ENCODE data around the gene NEUROG2.
"Not testable (repeated sequence)": the region's sequence is repeated elsewhere in the genome, so short reads cannot be mapped to it uniquely, and the experiment has no call there.

The NEUROG2 gene

GRCh38 chr4:112504807-112505206 is 11.2 kb downstream of the NEUROG2 start:
- Histone ChIP-seq H3K27me3 (ENCODE audit: insufficient read depth, low read length, poor library complexity, severe bottlenecking) (no peaks in the 10 kb centered on the region), H4K20me1 (ENCODE audit: insufficient read depth, low read length, poor library complexity, severe bottlenecking) (no peaks in the 10 kb centered on the region), H3K36me3 (ENCODE audit: insufficient read depth, low read length) (no peaks in the 10 kb centered on the region), H3K4me3 (ENCODE audit: low read length, poor library complexity, severe bottlenecking) (no peak overlapping the region), H3K4me1 (ENCODE audit: insufficient read depth, low read length, poor library complexity, severe bottlenecking) (no peaks in the 10 kb centered on the region), H3K9ac (ENCODE audit: low read depth, low read length, poor library complexity, severe bottlenecking) (no peak overlapping the region), H3K9me2 (replicated peaks; ENCODE audit: low read depth, low read length) (no peaks in the 10 kb centered on the region), H3F3A (ENCODE audit: low read depth) (no peaks in the 10 kb centered on the region), H3K9me3 (ENCODE audit: insufficient read depth, low read depth, low read length) (no peaks in the 10 kb centered on the region), H3K79me2 (ENCODE audit: insufficient read depth, low read length) (no peaks in the 10 kb centered on the region), H3K4me2 (ENCODE audit: low read depth, low read length, poor library complexity, severe bottlenecking) (no peak overlapping the region), H2AFZ (ENCODE audit: low read length) (no peak overlapping the region)
- TF ChIP-seq EZH2phosphoT487 (IDR thresholded peaks at IDR 0.05; ENCODE audit: borderline replicate concordance): no peak
- TF ChIP-seq, protein P1, sequence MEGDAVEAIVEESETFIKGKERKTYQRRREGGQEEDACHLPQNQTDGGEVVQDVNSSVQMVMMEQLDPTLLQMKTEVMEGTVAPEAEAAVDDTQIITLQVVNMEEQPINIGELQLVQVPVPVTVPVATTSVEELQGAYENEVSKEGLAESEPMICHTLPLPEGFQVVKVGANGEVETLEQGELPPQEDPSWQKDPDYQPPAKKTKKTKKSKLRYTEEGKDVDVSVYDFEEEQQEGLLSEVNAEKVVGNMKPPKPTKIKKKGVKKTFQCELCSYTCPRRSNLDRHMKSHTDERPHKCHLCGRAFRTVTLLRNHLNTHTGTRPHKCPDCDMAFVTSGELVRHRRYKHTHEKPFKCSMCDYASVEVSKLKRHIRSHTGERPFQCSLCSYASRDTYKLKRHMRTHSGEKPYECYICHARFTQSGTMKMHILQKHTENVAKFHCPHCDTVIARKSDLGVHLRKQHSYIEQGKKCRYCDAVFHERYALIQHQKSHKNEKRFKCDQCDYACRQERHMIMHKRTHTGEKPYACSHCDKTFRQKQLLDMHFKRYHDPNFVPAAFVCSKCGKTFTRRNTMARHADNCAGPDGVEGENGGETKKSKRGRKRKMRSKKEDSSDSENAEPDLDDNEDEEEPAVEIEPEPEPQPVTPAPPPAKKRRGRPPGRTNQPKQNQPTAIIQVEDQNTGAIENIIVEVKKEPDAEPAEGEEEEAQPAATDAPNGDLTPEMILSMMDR (conservative IDR thresholded peaks at IDR 0.05; ENCODE audit: low read length): no peak

DNA sequence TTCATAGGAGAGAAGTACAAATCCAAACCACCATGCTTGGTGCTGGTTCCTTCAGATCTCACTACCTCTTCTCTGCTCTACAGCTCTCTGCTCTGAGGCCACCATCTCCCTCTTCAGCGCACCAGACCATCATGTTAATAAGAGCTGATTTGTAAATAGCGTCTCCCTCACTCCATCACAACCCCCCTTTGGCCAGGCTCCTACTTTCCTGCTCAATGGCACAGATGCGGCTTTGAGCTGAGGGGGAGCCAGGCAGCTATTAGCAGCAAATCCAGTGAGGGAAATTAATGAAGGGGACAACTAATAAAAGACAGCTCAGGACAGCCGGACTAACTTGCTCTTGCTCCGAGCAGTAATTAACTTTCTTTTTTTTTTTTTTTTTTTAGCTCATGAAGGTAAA is 13.1 kb downstream of the NEUROG2 start:
- TF ChIP-seq EZH2phosphoT487 (IDR thresholded peaks at IDR 0.05; ENCODE audit: borderline replicate concordance): no peak
- TF ChIP-seq, protein P1 (conservative IDR thresholded peaks at IDR 0.05; ENCODE audit: low read length): no peak
- Histone ChIP-seq H3K36me3 (ENCODE audit: insufficient read depth, low read length) (no peaks in the 10 kb centered on the region), H3F3A (ENCODE audit: low read depth) (no peaks in the 10 kb centered on the region), H3K4me3 (ENCODE audit: low read length, poor library complexity, severe bottlenecking) (no peak overlapping the region), H2AFZ (ENCODE audit: low read length) (no peak overlapping the region), H3K4me2 (ENCODE audit: low read depth, low read length, poor library complexity, severe bottlenecking) (no peak overlapping the region), H4K20me1 (ENCODE audit: insufficient read depth, low read length, poor library complexity, severe bottlenecking) (no peaks in the 10 kb centered on the region), H3K9me3 (ENCODE audit: insufficient read depth, low read depth, low read length) (no peaks in the 10 kb centered on the region), H3K79me2 (ENCODE audit: insufficient read depth, low read length) (no peaks in the 10 kb centered on the region), H3K9me2 (replicated peaks; ENCODE audit: low read depth, low read length) (no peaks in the 10 kb centered on the region), H3K4me1 (ENCODE audit: insufficient read depth, low read length, poor library complexity, severe bottlenecking) (no peaks in the 10 kb centered on the region), H3K9ac (ENCODE audit: low read depth, low read length, poor library complexity, severe bottlenecking) (no peak overlapping the region), H3K27me3 (ENCODE audit: insufficient read depth, low read length, poor library complexity, severe bottlenecking) (no peaks in the 10 kb centered on the region)

DNA sequence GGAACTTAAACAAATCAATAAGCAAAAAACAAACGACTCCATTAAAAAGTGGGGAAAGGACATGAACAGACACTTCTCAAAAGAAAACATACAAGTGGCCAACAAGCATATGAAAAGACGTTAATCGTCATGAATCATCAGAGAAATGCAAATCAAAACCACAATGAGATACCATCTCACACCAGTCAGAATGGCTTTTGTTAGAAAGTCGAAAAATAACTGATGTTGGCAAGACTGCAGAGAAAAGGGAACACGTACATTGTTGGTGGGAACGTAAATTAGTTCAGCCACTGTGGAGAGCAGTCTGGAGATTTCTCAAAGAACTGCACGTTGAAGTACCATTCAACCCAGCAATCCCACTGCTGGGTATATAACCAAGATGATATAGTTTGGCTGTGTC is 23.7 kb downstream of the NEUROG2 start:
- Histone ChIP-seq H3K9me3 (ENCODE audit: insufficient read depth, low read depth, low read length) (peaks cover 9% of the 10 kb centered on the region), H3K79me2 (ENCODE audit: insufficient read depth, low read length) (no peaks in the 10 kb centered on the region), H3F3A (ENCODE audit: low read depth) (no peaks in the 10 kb centered on the region), H3K9me2 (replicated peaks; ENCODE audit: low read depth, low read length) (no peaks in the 10 kb centered on the region), H3K4me3 (ENCODE audit: low read length, poor library complexity, severe bottlenecking) (no peak overlapping the region), H3K27me3 (ENCODE audit: insufficient read depth, low read length, poor library complexity, severe bottlenecking) (no peaks in the 10 kb centered on the region), H3K4me1 (ENCODE audit: insufficient read depth, low read length, poor library complexity, severe bottlenecking) (no peaks in the 10 kb centered on the region), H3K4me2 (ENCODE audit: low read depth, low read length, poor library complexity, severe bottlenecking) (no peak overlapping the region), H4K20me1 (ENCODE audit: insufficient read depth, low read length, poor library complexity, severe bottlenecking) (no peaks in the 10 kb centered on the region), H3K36me3 (ENCODE audit: insufficient read depth, low read length) (no peaks in the 10 kb centered on the region), H2AFZ (ENCODE audit: low read length) (no peak overlapping the region), H3K9ac (ENCODE audit: low read depth, low read length, poor library complexity, severe bottlenecking) (no peak overlapping the region)
- TF ChIP-seq, protein P1 (conservative IDR thresholded peaks at IDR 0.05; ENCODE audit: low read length): no peak
- TF ChIP-seq EZH2phosphoT487 (IDR thresholded peaks at IDR 0.05; ENCODE audit: borderline replicate concordance): no peak

- not testable (repeated sequence) for H3K79me2 ChIP-seq (ENCODE audit: insufficient read depth, low read length); H3K27me3 ChIP-seq (ENCODE audit: insufficient read depth, low read length, poor library complexity, severe bottlenecking); H2AFZ ChIP-seq (ENCODE audit: low read length); H3K9ac ChIP-seq (ENCODE audit: low read depth, low read length, poor library complexity, severe bottlenecking); H4K20me1 ChIP-seq (ENCODE audit: insufficient read depth, low read length, poor library complexity, severe bottlenecking); H3K9me3 ChIP-seq (ENCODE audit: insufficient read depth, low read depth, low read length); H3K4me2 ChIP-seq (ENCODE audit: low read depth, low read length, poor library complexity, severe bottlenecking); H3K36me3 ChIP-seq (ENCODE audit: insufficient read depth, low read length); H3K9me2 ChIP-seq (replicated peaks; ENCODE audit: low read depth, low read length); H3K4me3 ChIP-seq (ENCODE audit: low read length, poor library complexity, severe bottlenecking); H3F3A ChIP-seq (ENCODE audit: low read depth); H3K4me1 ChIP-seq (ENCODE audit: insufficient read depth, low read length, poor library complexity, severe bottlenecking)
Observed at GRCh38 chr4:112490808-112491207, 25.2 kb downstream of the NEUROG2 start.

All from Loucy (cell line).